Activated CD4-positive, alpha-beta T cell treated with anti-CD3 and anti-CD28 coated beads for 36 hours (primary cell): Measurements from ENCODE around the gene CXCL1. TPM values are rescaled to one million over a fixed set of nuclear protein-coding genes. Genes with fewer than 3 reads are reported as not detected.

ENCODE experiments used
- ATAC-seq: fragments of 200-7000 bp; cut with Tn5 transposase; one replicate; pipeline ENCODE4 v1.10.0; 2021; ENCODE audit warnings: mild to moderate bottlenecking, moderate library complexity
- CTCF ChIA-PET: fragments of 350-600 bp; sonication (Branson Sonifier 250); formaldehyde crosslinking; loops from one replicate; lab custom pipeline; 2021; ENCODE audit warnings: antibody characterized with exemption; lab: Charles Lee
- POLR2A ChIA-PET: fragments of 350-600 bp; sonication (Branson Sonifier 250); formaldehyde crosslinking; loops from one replicate; lab custom pipeline; 2021; ENCODE audit warnings: antibody characterized with exemption, inconsistent platforms; lab: Charles Lee
- DNase-seq: peaks from one replicate; pipeline ENCODE4 v3.0.0-alpha.2; 2020
- H3K27ac Mint-ChIP-seq: one replicate; pipeline ENCODE4 v1.8.0; 2021; ENCODE audit warnings: mixed read lengths
- H3K27me3 Mint-ChIP-seq: one replicate; pipeline ENCODE4 v1.8.0; 2021; ENCODE audit warnings: mixed read lengths
- H3K36me3 Mint-ChIP-seq: one replicate; pipeline ENCODE4 v1.8.0; 2021; ENCODE audit warnings: low read depth, mixed read lengths
- H3K4me1 Mint-ChIP-seq: one replicate; pipeline ENCODE4 v1.8.0; 2021; ENCODE audit warnings: mixed read lengths
- H3K4me3 Mint-ChIP-seq: one replicate; pipeline ENCODE4 v1.8.0; 2021; ENCODE audit warnings: mild to moderate bottlenecking, moderate library complexity, mixed read lengths
- H3K9me3 Mint-ChIP-seq: one replicate; pipeline ENCODE4 v1.8.0; 2021; ENCODE audit warnings: low read depth, mixed read lengths
- intact Hi-C, 2 experiments: fragments of 100-400 bp; cut with DNase I in 1 of 2; cut with micrococcal nuclease in 1 of 2; formaldehyde crosslinking; loops; one replicate each; pipeline versions ENCODE4 v1.14.2 to v1.15.1; 2022 to 2024; cut with DNase I, micrococcal nuclease
- total RNA-seq, 2 experiments: library from RNA; stranded (reverse); gene quantifications; one replicate each; pipeline ENCODE4 v1.2.3, GENCODE V29; 2021

CXCL1 gene
- total RNA-seq, 2 experiments from 2014 or later: not detected

DNA sequence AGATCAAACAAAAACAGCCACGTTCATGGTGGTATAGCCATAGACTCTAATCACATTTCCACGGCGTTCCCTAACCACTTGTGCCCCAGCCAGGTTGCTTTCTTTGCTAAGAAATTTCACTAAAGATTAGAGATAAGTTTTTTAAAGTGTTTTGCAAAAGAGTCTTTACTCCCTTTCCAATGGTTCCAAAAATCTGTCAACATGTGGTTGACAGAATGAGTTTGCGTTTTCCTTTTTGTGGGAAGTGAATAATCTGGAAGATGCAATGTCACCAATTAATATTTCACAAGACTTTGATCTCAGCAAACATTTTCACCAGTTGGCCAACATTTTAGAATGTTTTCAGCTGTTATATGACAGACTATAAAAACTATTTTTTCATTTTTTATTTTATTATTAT lies 35.3 kb downstream of the CXCL1 start:
- intact Hi-C loops: no loop called here
- Mint-ChIP-seq H3K27me3 (no peaks in the 10 kb centered on the region), H3K4me1 (no peaks in the 10 kb centered on the region), H3K9me3 (no peaks in the 10 kb centered on the region), H3K4me3 (no peak overlapping the region), H3K36me3 (no peaks in the 10 kb centered on the region), H3K27ac (no peak overlapping the region)
- POLR2A ChIA-PET: no interaction called here
- no peak for ATAC-seq
- DNase-seq: no peak
- CTCF ChIA-PET: no interaction called here

DNA sequence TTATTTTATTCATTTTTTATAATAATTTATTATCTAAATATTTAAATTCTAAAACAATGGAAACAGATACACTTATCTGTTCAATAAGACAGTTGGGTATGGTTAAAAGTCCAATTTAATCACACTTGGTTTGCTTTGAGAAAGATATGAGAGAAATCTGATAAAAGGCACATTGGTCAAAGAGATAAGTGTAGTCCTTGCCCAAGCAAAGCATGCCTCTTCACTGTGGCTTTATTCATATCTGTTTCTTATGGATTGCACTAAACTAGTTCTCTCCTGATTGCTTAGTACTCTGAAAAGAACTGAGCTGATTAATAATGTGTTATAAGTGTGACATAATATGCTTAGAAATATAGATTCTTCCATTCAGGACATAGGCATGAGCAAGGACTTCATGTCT lies 39.8 kb downstream of the CXCL1 start:
- DNase-seq (no peak), ATAC-seq (no peak)
- intact Hi-C loops: no loop called here
- no peaks in the 10 kb centered on the region for H3K36me3 Mint-ChIP-seq
- H3K4me3 Mint-ChIP-seq: no peak overlapping the region
- ChIA-PET CTCF (interaction anchor here (1.6 kb wide), 1 partner anchor 10 kb away, joined by 4 read pairs; no protein-coding TSS in a partner anchor), POLR2A (no interaction called here)
- no peak overlapping the region for H3K27ac Mint-ChIP-seq
- H3K27me3 Mint-ChIP-seq: no peaks in the 10 kb centered on the region
- H3K9me3 Mint-ChIP-seq: no peaks in the 10 kb centered on the region
- H3K4me1 Mint-ChIP-seq: no peaks in the 10 kb centered on the region

DNA sequence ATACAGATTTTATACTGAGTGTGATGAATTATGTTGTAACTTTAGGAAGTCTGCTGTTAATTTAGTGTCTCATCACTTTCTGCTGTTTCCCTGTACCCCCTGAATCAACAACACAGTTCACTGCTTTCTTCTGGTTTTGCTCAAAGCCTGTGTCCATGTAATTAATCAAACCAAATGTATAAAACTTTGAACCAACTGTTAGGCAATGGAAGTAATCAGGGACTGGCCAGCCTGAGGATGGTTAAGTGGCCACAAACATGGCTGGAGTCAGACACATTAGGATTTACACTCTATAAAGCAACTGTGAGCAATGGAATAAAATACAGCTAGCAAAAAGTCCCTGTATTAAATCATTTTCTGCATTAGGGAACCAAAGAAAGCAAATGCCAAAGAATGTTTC lies 42.6 kb downstream of the CXCL1 start:
- Mint-ChIP-seq H3K27ac (no peak overlapping the region), H3K36me3 (no peaks in the 10 kb centered on the region), H3K9me3 (no peaks in the 10 kb centered on the region), H3K27me3 (no peaks in the 10 kb centered on the region), H3K4me1 (no peaks in the 10 kb centered on the region), H3K4me3 (no peak overlapping the region)
- intact Hi-C loops: no loop called here
- DNase-seq: no peak
- no peak for ATAC-seq
- POLR2A ChIA-PET: no interaction called here
- CTCF ChIA-PET: no interaction called here

DNA sequence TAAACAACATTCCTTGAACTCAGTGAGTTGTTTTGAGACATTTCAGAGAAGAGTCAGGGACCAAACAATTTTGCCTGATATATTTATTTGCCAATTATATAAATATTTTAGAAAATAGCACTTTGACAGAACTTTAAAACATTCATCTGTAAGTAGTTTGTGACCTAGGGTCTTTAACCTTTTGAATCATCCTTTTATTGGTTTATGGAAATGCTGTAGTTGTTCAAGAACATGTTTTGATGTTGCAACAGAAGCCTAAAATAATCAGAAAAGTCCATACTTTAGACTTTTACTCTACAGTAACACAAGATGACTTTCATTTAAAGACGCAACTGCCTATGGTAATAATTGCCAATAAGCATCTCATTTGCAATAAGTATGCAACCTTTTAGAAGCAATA lies 43.0 kb downstream of the CXCL1 start:
- intact Hi-C loops: no loop called here
- Mint-ChIP-seq H3K4me1 (no peaks in the 10 kb centered on the region), H3K4me3 (no peak overlapping the region), H3K36me3 (no peaks in the 10 kb centered on the region), H3K27me3 (no peaks in the 10 kb centered on the region), H3K27ac (no peak overlapping the region), H3K9me3 (no peaks in the 10 kb centered on the region)
- ChIA-PET POLR2A (no interaction called here), CTCF (no interaction called here)
- ATAC-seq (no peak), DNase-seq (no peak)

DNA sequence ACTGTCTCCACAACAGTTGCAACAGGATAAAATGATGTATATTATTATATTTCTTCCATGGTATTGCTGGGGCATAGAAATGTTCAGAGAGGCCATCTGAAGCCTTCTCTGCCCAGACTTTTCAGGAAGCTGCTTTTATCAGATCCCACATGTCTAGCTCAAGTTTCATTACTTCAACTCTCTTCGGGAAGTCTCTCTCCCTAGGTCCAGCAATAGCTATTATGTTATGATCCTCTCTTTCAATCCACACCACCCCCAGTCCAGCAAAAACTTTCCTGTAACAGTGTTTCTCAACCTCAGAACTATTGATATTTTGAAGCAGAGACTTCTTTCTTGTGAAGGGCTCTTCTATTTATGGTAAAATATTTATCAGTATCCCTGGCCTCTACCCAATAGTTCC lies 44.9 kb downstream of the CXCL1 start:
- Mint-ChIP-seq H3K9me3 (no peaks in the 10 kb centered on the region), H3K4me1 (no peaks in the 10 kb centered on the region), H3K27me3 (no peaks in the 10 kb centered on the region), H3K4me3 (no peak overlapping the region), H3K27ac (no peak overlapping the region), H3K36me3 (no peaks in the 10 kb centered on the region)
- DNase-seq: no peak
- POLR2A ChIA-PET: no interaction called here
- intact Hi-C loops: no loop called here
- ATAC-seq: no peak
- CTCF ChIA-PET: no interaction called here

DNA sequence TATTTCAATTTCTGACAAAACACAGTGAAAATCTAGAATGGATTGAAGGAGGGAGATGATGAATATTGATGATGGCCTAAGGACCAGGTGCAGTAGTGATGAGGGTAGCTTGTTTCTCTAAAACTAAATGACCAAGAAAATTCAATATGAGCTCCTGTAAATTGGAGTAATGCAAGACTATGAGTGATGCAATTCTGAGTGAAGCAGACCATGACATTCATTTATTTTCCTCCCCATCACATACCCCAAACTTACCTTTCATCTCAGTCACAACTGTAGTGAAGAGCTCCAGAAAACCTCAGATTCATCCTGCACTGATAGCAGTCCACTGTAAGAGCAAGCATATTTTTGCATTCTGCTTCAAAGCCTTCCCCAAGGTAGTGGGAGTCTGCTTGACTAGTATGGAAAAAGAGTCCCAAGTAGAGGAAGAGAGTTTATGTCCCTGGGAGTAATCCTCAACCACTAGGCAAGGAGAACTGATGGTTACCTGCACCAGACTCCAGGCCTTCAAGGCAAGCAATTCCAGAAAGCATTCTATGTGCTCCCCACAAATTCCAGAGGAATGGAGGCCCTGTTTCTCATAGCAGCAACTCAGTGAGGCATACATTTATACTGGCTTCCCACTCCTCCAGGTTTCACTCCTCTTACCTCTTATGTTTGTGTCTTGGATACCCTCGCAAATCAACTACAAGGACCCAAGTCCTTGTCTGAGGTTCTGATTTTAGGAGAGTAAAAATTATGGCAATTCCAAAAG lies 47.2 kb downstream of the CXCL1 start:
- ChIA-PET POLR2A (no interaction called here), CTCF (no interaction called here)
- no peaks in the 10 kb centered on the region for H3K36me3 Mint-ChIP-seq
- no peak overlapping the region for H3K4me3 Mint-ChIP-seq
- DNase-seq (no peak), ATAC-seq (no peak)
- H3K4me1 Mint-ChIP-seq: no peaks in the 10 kb centered on the region
- intact Hi-C loops: no loop called here
- H3K27me3 Mint-ChIP-seq: no peaks in the 10 kb centered on the region
- H3K9me3 Mint-ChIP-seq: no peaks in the 10 kb centered on the region
- H3K27ac Mint-ChIP-seq: no peak overlapping the region

DNA sequence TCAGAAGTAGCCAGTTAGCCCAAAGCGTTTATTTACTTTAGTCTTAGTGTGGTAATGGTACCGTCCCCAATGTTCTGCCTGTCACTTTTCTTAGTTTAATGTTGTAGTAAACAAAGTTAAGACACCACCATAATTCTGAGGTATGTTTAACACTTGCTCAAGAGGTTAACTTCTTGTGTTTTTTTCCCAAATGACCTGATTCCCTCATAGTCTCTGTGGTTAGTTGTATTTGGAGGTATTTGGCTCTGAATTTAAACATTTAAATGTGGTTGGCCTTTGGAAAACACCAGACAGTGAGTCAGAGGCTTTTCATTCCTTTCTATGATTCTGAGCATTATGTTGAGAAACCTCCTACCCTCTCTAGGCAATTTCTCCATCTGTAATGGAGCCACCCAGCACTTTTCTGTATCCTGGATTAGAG lies 47.9 kb downstream of the CXCL1 start:
- ChIA-PET CTCF (interaction anchor here (0.8 kb wide), 1 partner anchor 13 kb away, joined by 3 read pairs; no protein-coding TSS in a partner anchor), POLR2A (no interaction called here)
- H3K27me3 Mint-ChIP-seq: no peaks in the 10 kb centered on the region
- H3K4me3 Mint-ChIP-seq: no peak overlapping the region
- no peak overlapping the region for H3K27ac Mint-ChIP-seq
- intact Hi-C loops: no loop called here
- H3K36me3 Mint-ChIP-seq: no peaks in the 10 kb centered on the region
- ATAC-seq (no peak), DNase-seq (no peak)
- H3K9me3 Mint-ChIP-seq: no peaks in the 10 kb centered on the region
- no peaks in the 10 kb centered on the region for H3K4me1 Mint-ChIP-seq

DNA sequence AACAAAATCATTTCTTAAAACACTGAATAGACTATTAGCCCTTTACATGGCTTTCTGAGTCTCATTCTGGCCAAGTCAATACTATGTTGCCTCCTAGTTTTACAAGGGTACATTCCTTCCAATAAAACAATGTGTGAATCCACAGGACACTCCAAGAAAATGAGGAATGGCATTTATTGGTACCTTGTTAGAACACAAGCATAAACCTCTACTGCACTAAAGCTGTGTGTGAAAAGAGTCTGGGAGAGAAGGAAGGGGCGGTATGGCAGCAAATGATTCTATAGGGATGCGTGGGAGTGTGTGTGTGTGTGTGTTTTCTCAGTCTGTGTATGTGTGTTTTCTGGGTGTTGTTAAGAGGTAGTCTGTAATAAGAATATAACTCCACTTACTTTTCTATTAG lies 48.9 kb downstream of the CXCL1 start:
- CTCF ChIA-PET: interaction anchor here (0.8 kb wide), 1 partner anchor 12 kb away, joined by 3 read pairs; no protein-coding TSS in a partner anchor
- H3K27me3 Mint-ChIP-seq: no peaks in the 10 kb centered on the region
- no peaks in the 10 kb centered on the region for H3K36me3 Mint-ChIP-seq
- H3K4me3 Mint-ChIP-seq: no peak overlapping the region
- intact Hi-C loops: no loop called here
- POLR2A ChIA-PET: no interaction called here
- H3K9me3 Mint-ChIP-seq: no peaks in the 10 kb centered on the region
- DNase-seq (no peak), ATAC-seq (no peak)
- H3K4me1 Mint-ChIP-seq: no peaks in the 10 kb centered on the region
- H3K27ac Mint-ChIP-seq: no peak overlapping the region

DNA sequence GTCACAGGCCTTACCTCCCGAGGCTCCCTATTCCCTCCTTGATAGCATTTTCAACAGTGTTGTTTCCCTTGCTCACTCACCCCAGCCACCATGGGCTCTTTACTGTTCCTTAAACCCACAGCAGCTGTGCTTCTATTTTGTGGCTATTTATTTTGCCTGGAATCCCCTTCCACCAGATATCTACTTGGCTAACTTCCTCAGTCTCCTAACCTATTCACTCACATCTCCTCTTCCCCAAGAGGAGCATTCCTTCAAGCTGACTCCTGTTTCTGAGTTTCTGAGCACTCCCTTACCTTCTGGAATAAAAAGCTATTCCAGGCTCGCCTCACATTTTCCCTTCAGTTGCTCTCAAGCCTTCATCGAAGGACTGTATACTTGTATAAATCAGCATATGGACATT lies 50.5 kb downstream of the CXCL1 start:
- H3K4me3 Mint-ChIP-seq: no peak overlapping the region
- H3K4me1 Mint-ChIP-seq: no peaks in the 10 kb centered on the region
- DNase-seq (no peak), ATAC-seq (no peak)
- intact Hi-C loops: no loop called here
- H3K27me3 Mint-ChIP-seq: no peaks in the 10 kb centered on the region
- ChIA-PET POLR2A (no interaction called here), CTCF (interaction anchor here (0.6 to 1.7 kb wide), 2 partner anchors 11 to 214 kb away, joined by 3 to 4 read pairs; no protein-coding TSS in a partner anchor)
- no peak overlapping the region for H3K27ac Mint-ChIP-seq
- H3K36me3 Mint-ChIP-seq: no peaks in the 10 kb centered on the region
- H3K9me3 Mint-ChIP-seq: no peaks in the 10 kb centered on the region

Other genes with a start within 250 kb of the CXCL1 start
- under 1 TPM in 1 of 2 experiments, not detected in 1; 0.04 TPM for gene RASSF6, start 249.0 kb upstream of the CXCL1 start, total RNA-seq
- under 1 TPM; 0.76 to 0.80 TPM for gene CXCL8, start 128.8 kb upstream of the CXCL1 start, total RNA-seq
- gene CXCL6, start 32.7 kb upstream of the CXCL1 start, total RNA-seq: not detected
- gene PF4V1, start 16.1 kb upstream of the CXCL1 start, total RNA-seq: not detected
- not detected for gene PF4, start 112.6 kb downstream of the CXCL1 start, total RNA-seq
- not detected for gene PPBP, start 118.8 kb downstream of the CXCL1 start, total RNA-seq
- gene CXCL5, start 129.3 kb downstream of the CXCL1 start, total RNA-seq: not detected
- gene CXCL3, start 169.3 kb downstream of the CXCL1 start, total RNA-seq: not detected
- not detected for gene CXCL2, start 229.8 kb downstream of the CXCL1 start, total RNA-seq